Stomach (tissue), 9 donors: ENCODE measurements around the gene TECR. TPM values are rescaled to one million over a fixed set of nuclear protein-coding genes. Genes with fewer than 3 reads are reported as not detected.
A peak's percentile ranks its signal among the peaks of the same experiment; 100 is the strongest.

Source experiments
- DNase-seq, 2 donors: peaks; one replicate each; pipeline versions ENCODE4 v3.0.0 to v3.0.0-alpha.2; 2013 to 2019
- H3K27ac ChIP-seq, 5 donors: fragments of 200-600 bp in 4 of 5; sonication (generic) in 4 of 5; one replicate each; pipeline ENCODE4 v1.5.1; 2013 to 2019; ENCODE audit warnings: mild to moderate bottlenecking in 1 of 5, moderate library complexity in 1 of 5
- H3K27me3 ChIP-seq, 3 donors: fragments of 200-600 bp; sonication (generic); one replicate each; pipeline ENCODE4 v1.5.1; 2017 to 2019; ENCODE audit warnings: mixed run types in 1 of 3
- H3K36me3 ChIP-seq, 4 donors: fragments of 200-600 bp; sonication (generic); 1 replicate in 3 of 4; 2 replicates in 1 of 4; pipeline ENCODE4 v1.5.1; 2016 to 2019
- H3K4me1 ChIP-seq, 4 donors: fragments of 200-600 bp; sonication (generic); one replicate each; pipeline ENCODE4 v1.5.1; 2016 to 2019
- H3K4me3 ChIP-seq, 4 donors: fragments of 200-600 bp; sonication (generic) in 3 of 4; one replicate each; pipeline ENCODE4 v1.5.1; 2016 to 2019; ENCODE audit warnings: mild to moderate bottlenecking in 1 of 4
- H3K9me3 ChIP-seq, 4 donors: fragments of 200-600 bp; sonication (generic); one replicate each; pipeline ENCODE4 v1.5.1; 2016 to 2019
- CTCF ChIP-seq, 7 experiments: fragments of 450-650 bp in 4 of 7; fragments of 200-600 bp in 3 of 7; sonication (generic) in 3 of 7; IDR thresholded peaks; one replicate each; pipeline ENCODE4 v1.5.1; 2016 to 2019; ENCODE audit warnings: antibody characterized with exemption in 7 of 7, control low read depth in 2 of 7, mild to moderate bottlenecking in 1 of 7
- EP300 ChIP-seq: sonication (generic); formaldehyde crosslinking; IDR thresholded peaks from one replicate; pipeline ENCODE4 v1.6.1; 2017; ENCODE audit warnings: antibody characterized with exemption
- POLR2A ChIP-seq, 4 donors: fragments of 450-650 bp; IDR thresholded peaks; one replicate each; pipeline ENCODE4 v1.6.1; 2016; ENCODE audit warnings: antibody characterized with exemption in 4 of 4, control low read depth in 2 of 4, mild to moderate bottlenecking in 1 of 4, moderate library complexity in 1 of 4
- POLR2AphosphoS5 ChIP-seq, 3 donors: sonication (generic); formaldehyde crosslinking; IDR thresholded peaks; one replicate each; pipeline ENCODE4 v1.6.1; 2016; ENCODE audit warnings: antibody characterized with exemption in 3 of 3
- WGBS, 5 donors: extraction: QIAGEN DNeasy Blood & Tissue Kit in 3 of 5; methylation state at CpG; one replicate each; pipeline versions ENCODE4 v1.1.5 to v1.1.7; 2013 to 2018; 5-methylcytosine and 5-hydroxymethylcytosine counted together
- intact Hi-C: fragments of 100-400 bp; cut with DNase I; formaldehyde crosslinking; loops from one replicate; pipeline ENCODE4 v1.15.1; 2023; ENCODE audit warnings: low total_unique reads
- polyA plus RNA-seq, 3 donors: library from polyadenylated mRNA; stranded (reverse); fragments of 200-250 nt; gene quantifications; one replicate each; pipeline ENCODE4 v1.2.3, GENCODE V29; 2013
- total RNA-seq, 5 donors: library from RNA; depleted of rRNA; stranded (reverse); fragments of >200 nt; gene quantifications; one replicate each; pipeline versions ENCODE4 v1.1.0 to v1.2.3, GENCODE V29; 2014 to 2016
- donor health status: healthy with polysubstance abuse.
- donor health status: Bipolar disorder and iron deficiency.
- donor health status: healthy.

The TECR gene
- total and polyA plus RNA-seq, 8 donors, result 10.5 to 266 (median 72.9) TPM

- Histone ChIP-seq H3K36me3 (peaks cover 22 to 86% (median 78%) of the 10 kb centered on the region in 4 donors), H3K27me3 (no peaks in the 10 kb centered on the region), H3K27ac (no peak overlapping the region), H3K9me3 (no peaks in the 10 kb centered on the region), H3K4me1 (peaks cover 5 to 21% (median 11%) of the 10 kb centered on the region in 4 donors), H3K4me3 (no peak overlapping the region)
- DNase-seq, result no peak
- 91 to 95% (median 93%) methylated on average over 9 to 18 of the region's 18 CpGs for WGBS, 5 donors
- no peak for TF ChIP-seq POLR2A (IDR thresholded peaks at IDR 0.05)
- TF ChIP-seq CTCF (IDR thresholded peaks at IDR 0.05), result no peak
- TF ChIP-seq POLR2AphosphoS5 (IDR thresholded peaks at IDR 0.05), result no peak
- TF ChIP-seq EP300, result no peak
- intact Hi-C loops, result no loop called here
Measured at GRCh38 chr19:14482172-14482941, 47.0 kb upstream of the TECR start.

- TF ChIP-seq CTCF (IDR thresholded peaks at IDR 0.05), result no peak
- no peak for TF ChIP-seq POLR2A (IDR thresholded peaks at IDR 0.05)
- intact Hi-C loops, result no loop called here
- Histone ChIP-seq H3K4me3 (no peak overlapping the region), H3K36me3 (peaks cover 18 to 89% (median 82%) of the 10 kb centered on the region in 4 donors), H3K4me1 (no peaks in the 10 kb centered on the region), H3K27ac (no peak overlapping the region), H3K9me3 (no peaks in the 10 kb centered on the region), H3K27me3 (no peaks in the 10 kb centered on the region)
- no peak for DNase-seq
- 92 to 95% (median 95%) methylated on average over 16 of the region's 16 CpGs for WGBS, 5 donors
Measured at GRCh38 chr19:14487370-14488125, 41.8 kb upstream of the TECR start.

DNA sequence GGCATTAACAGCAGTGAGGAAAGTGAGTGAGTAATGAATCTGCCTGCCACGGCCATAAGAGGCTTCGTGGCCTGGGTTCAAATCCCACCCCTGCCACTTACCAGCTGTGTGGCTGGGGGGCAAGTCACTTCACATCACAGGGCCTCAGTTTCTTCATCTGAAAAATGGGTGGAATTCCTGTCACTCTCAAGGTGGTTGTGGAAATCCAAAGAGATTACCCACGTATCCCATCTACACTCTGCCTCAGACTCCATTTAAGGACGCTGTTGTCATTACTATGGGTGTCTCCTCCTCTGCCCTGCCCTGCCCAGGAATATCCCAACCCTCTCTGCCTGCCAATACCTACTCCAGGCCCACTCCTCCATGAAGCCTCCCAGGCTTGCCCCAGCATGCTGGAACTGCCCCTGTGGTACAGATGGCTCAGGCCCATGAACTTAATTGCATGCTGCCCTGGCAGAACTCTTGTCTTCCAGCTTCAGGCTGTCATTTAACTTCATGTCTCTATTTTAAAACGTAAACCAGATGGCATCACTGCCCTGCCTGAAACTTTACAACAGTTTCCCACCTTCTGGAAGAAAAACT is 36.5 kb upstream of the TECR start:
- H3K4me1 ChIP-seq, result peaks cover 27 to 44% (median 39%) of the 10 kb centered on the region in 4 donors
- no peak for TF ChIP-seq CTCF (IDR thresholded peaks at IDR 0.05)
- TF ChIP-seq EP300, result no peak
- TF ChIP-seq POLR2AphosphoS5 (IDR thresholded peaks at IDR 0.05), result no peak
- no peak for TF ChIP-seq POLR2A (IDR thresholded peaks at IDR 0.05)
- no peak overlapping the region for H3K27ac ChIP-seq
- H3K27me3 ChIP-seq, result no peaks in the 10 kb centered on the region
- 74 to 89% (median 85%) methylated on average over 5 of the region's 5 CpGs for WGBS, 5 donors
- no peak overlapping the region for H3K4me3 ChIP-seq
- DNase-seq, result no peak
- intact Hi-C loops, result no loop called here
- H3K9me3 ChIP-seq, result no peaks in the 10 kb centered on the region
- peaks cover 15 to 52% (median 46%) of the 10 kb centered on the region in 4 donors for H3K36me3 ChIP-seq

DNA sequence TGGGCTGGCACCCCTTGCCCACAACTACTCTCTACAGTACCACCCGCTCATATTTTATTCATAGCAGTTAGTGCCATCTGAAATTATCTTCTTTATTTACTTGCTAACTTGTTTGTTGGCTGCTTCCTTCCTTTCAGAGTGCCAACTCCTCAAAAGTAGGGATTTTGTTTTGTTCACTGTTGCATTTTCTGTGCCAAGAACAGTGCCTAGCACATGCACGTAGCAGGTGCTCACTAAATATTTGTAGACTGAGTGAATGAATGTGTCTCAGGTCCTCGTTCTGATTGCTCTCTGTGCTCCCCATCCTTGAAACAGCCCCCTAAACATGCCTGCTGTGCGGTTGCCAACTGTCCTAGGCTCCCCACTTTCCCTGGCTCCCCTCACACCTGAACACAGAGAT is 35.0 kb upstream of the TECR start:
- peak overlapping the region in 3 of 4 donors; percentile 77 to 94 (median 94) for H3K4me3 ChIP-seq
- peaks cover 27 to 50% (median 44%) of the 10 kb centered on the region in 4 donors for H3K4me1 ChIP-seq
- intact Hi-C loops, result no loop called here
- H3K36me3 ChIP-seq, result peaks cover 0 to 36% (median 31%) of the 10 kb centered on the region in 4 donors
- 59 to 76% (median 59%) methylated on average over 4 of the region's 4 CpGs for WGBS, 5 donors
- no peak for DNase-seq
- no peaks in the 10 kb centered on the region for H3K27me3 ChIP-seq
- H3K9me3 ChIP-seq, result no peaks in the 10 kb centered on the region
- no peak for TF ChIP-seq EP300
- no peak for TF ChIP-seq POLR2AphosphoS5 (IDR thresholded peaks at IDR 0.05)
- no peak for TF ChIP-seq CTCF (IDR thresholded peaks at IDR 0.05)
- TF ChIP-seq POLR2A (IDR thresholded peaks at IDR 0.05), result no peak
- peak overlapping the region; percentile 43 to 89 (median 88) for H3K27ac ChIP-seq
